Duodenal mucosa (tissue), 2 donors: ENCODE data around the gene FCRLA.
A peak's percentile ranks its signal among the peaks of the same experiment; 100 is the strongest.
"Not testable (repeated sequence)": the region's sequence is repeated elsewhere in the genome, so short reads cannot be mapped to it uniquely, and the experiment has no call there.

Experiments used
- H3K27ac ChIP-seq: one replicate; pipeline ENCODE4 v1.7.0; 2013; ENCODE audit warnings: low read depth, low read length
- H3K27me3 ChIP-seq, 2 donors: one replicate each; pipeline ENCODE4 v1.7.0; 2013; ENCODE audit warnings: low read length in 2 of 2, control low read depth in 1 of 2; ENCODE audit not compliant: insufficient read depth in 2 of 2, control insufficient read depth in 1 of 2
- H3K36me3 ChIP-seq, 2 donors: one replicate each; pipeline ENCODE4 v1.7.0; 2013; ENCODE audit warnings: low read length in 2 of 2, control low read depth in 1 of 2; ENCODE audit not compliant: insufficient read depth in 2 of 2, control insufficient read depth in 1 of 2
- H3K4me1 ChIP-seq, 2 donors: one replicate each; pipeline ENCODE4 v1.7.0; 2013; ENCODE audit warnings: low read length in 2 of 2, control low read depth in 1 of 2; ENCODE audit not compliant: insufficient read depth in 2 of 2, control insufficient read depth in 1 of 2
- H3K4me3 ChIP-seq, 2 donors: one replicate each; pipeline ENCODE4 v1.7.0; 2013; ENCODE audit warnings: low read length in 2 of 2, low read depth in 1 of 2
- H3K9ac ChIP-seq, 2 donors: one replicate each; pipeline ENCODE4 v1.7.0; 2013; ENCODE audit warnings: low read length in 2 of 2, low read depth in 1 of 2
- H3K9me3 ChIP-seq, 2 donors: one replicate each; pipeline ENCODE4 v1.7.0; 2013; ENCODE audit warnings: low read length in 2 of 2, control low read depth in 1 of 2; ENCODE audit not compliant: control insufficient read depth in 1 of 2

Gene FCRLA

GRCh38 chr1:161722406-161722805 is 15.4 kb downstream of the FCRLA start:
- peaks cover 8 to 9% of the 10 kb centered on the region in 2 donors for H3K4me1 ChIP-seq
- no peak overlapping the region for H3K27ac ChIP-seq
- H3K36me3 ChIP-seq: no peaks in the 10 kb centered on the region
- no peak overlapping the region for H3K4me3 ChIP-seq
- no peaks in the 10 kb centered on the region for H3K9me3 ChIP-seq
- peaks cover 22 to 29% of the 10 kb centered on the region in 2 donors for H3K27me3 ChIP-seq
- no peak overlapping the region for H3K9ac ChIP-seq

GRCh38 chr1:161723459-161724141 is 16.6 kb downstream of the FCRLA start:
- H3K27ac ChIP-seq: no peak overlapping the region
- H3K36me3 ChIP-seq: no peaks in the 10 kb centered on the region
- peaks cover 8 to 9% of the 10 kb centered on the region in 2 donors for H3K4me1 ChIP-seq
- H3K4me3 ChIP-seq: no peak overlapping the region
- no peaks in the 10 kb centered on the region for H3K9me3 ChIP-seq
- peaks cover 28 to 30% of the 10 kb centered on the region in 2 donors for H3K27me3 ChIP-seq
- no peak overlapping the region for H3K9ac ChIP-seq

DNA sequence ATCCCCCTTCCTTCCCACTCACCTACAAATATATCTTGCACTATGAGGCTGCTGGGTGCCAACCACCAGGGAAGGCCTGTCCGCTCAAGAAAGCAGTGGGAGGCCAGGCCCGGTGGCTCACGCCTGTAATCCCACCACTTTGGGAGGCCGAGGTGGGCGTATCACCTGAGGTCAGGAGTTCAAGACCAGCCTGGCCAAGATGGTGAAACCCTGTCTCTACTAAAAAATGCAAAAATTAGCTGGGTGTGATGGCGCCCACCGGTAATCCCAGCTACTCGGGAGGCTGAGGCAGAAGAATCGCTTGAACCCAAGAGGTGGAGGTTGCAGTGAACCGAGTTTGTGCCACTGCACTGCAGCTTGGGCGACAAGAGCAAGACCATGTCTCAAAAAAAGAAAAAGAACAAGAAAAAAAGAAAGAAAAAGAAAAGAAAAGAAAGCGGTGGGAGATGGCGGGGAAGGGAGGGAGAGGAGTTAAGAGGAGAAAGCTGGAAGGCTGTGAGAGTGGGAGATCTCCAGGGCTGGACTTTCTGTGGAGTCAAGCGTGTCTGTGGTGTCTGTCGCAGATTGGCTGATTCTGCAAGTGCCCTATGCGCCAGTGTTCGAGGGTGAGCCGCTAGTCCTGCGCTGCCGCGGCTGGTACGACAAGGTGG is 18.4 kb downstream of the FCRLA start:
- not testable (repeated sequence) for H3K4me1 ChIP-seq, H3K27ac ChIP-seq, H3K36me3 ChIP-seq, H3K9me3 ChIP-seq
- peak overlapping the region; percentile 77 to 86 for H3K4me3 ChIP-seq
- H3K27me3 ChIP-seq: peaks cover 30 to 34% of the 10 kb centered on the region in 2 donors
- H3K9ac ChIP-seq: peak overlapping the region; percentile 39 to 79

DNA sequence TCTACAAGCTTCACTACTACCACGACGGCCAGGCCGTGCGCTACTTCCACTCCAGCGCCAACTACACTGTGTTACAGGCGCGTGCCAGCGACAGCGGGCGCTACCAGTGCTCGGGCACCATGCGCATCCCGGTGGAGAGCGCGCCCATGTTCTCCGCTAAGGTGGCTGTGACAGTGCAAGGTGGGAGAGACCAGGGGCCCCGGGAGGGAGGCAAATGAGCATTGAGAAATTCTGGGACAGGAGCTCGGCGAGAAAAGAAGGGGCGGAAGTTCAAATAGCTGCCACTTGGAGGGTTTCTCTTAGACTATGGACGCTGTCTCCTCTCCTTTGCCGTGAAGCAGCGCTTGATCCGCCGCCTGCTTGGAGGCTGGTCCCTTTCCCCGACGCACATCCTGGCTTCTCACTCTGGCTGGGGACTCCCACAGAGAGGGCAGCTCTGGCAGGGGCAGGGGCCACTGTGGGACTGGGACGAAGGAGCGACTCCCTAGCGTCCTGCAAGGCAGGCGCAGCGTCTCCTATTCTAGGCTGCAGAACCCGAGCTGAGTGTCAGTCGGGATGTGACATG is 19.0 kb downstream of the FCRLA start:
- peaks cover 30 to 32% of the 10 kb centered on the region in 2 donors for H3K27me3 ChIP-seq
- H3K36me3 ChIP-seq: no peaks in the 10 kb centered on the region
- H3K4me3 ChIP-seq: peak overlapping the region; percentile 77 to 86
- peaks cover 8 to 9% of the 10 kb centered on the region in 2 donors for H3K4me1 ChIP-seq
- peak overlapping the region; percentile 39 to 79 for H3K9ac ChIP-seq
- peak overlapping the region; percentile 58 for H3K27ac ChIP-seq
- H3K9me3 ChIP-seq: no peaks in the 10 kb centered on the region

DNA sequence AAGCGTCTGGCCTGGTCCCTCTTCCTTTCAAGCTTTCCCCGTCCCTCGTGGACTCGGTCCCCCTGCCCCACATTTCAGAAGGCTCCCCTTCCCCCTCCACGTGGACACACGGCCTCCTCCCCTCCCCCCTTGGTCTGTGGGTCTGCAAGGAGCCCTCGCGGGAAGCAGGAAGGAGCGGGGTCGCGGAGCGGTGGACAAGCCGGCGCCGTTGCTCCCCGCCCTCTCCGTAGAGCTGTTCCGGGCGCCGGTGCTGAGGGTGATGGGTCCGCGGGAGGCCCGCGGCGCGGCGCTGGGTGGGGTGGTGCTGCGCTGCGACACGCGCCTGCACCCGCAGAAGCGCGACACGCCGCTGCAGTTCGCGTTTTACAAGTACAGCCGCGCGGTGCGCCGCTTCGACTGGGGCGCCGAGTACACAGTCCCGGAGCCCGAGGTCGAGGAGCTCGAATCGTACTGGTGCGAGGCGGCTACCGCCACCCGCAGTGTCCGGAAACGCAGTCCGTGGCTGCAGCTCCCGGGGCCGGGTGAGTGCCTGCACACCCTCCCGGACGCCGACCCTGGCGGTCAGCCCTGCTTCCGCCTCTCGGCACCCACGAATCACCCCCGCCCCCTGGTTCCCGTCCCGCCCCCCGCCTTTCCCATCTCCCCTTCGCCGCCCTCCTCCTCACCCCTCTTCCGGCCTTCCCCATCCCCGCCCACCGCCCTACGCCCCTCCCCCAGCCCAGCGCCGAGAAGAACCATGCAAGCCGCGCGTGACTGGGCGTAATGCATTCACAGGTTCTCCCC is 19.6 kb downstream of the FCRLA start:
- Histone ChIP-seq H3K9ac (peak overlapping the region; percentile 57 to 79), H3K9me3 (no peaks in the 10 kb centered on the region), H3K36me3 (no peaks in the 10 kb centered on the region), H3K27me3 (peaks cover 26 to 30% of the 10 kb centered on the region in 2 donors), H3K27ac (peak overlapping the region; percentile 68), H3K4me1 (peaks cover 8 to 9% of the 10 kb centered on the region in 2 donors), H3K4me3 (peak overlapping the region; percentile 77 to 86)

DNA sequence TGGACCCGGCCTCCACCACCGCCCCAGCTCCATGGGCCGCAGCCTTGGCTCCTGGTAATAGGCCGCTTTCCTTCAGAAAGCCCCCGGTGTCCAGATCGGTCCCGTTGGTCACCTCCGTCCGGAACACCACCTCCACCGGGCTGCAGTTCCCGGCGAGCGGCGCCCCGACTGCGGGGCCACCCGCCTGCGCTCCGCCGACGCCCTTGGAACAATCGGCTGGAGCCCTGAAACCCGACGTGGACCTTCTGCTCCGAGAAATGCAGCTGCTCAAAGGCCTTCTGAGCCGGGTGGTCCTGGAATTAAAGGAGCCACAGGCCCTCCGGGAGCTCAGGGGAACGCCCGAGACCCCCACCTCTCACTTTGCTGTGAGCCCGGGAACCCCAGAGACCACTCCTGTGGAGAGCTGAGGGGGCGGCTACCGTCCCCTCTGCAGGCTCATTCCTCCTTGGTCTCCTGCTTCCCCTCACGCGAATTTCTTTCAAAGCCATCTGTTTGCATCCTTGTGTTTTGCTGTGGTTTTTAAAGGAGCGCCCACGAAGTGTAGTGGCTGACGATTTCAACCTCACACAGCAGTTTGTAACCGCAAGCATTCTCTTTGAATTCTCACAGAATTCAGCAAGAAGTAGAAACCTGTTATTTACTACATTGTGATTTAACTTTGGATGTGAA is 20.4 kb downstream of the FCRLA start:
- Histone ChIP-seq H3K27me3 (peaks cover 24 to 25% of the 10 kb centered on the region in 2 donors), H3K4me3 (peak overlapping the region; percentile 72 to 77), H3K27ac (peak overlapping the region; percentile 68), H3K36me3 (no peaks in the 10 kb centered on the region), H3K4me1 (peaks cover 8 to 9% of the 10 kb centered on the region in 2 donors), H3K9ac (peak overlapping the region; percentile 51 to 57), H3K9me3 (no peaks in the 10 kb centered on the region)

GRCh38 chr1:161728376-161729226 is 21.6 kb downstream of the FCRLA start:
- Histone ChIP-seq H3K4me1 (peaks cover 8 to 9% of the 10 kb centered on the region in 2 donors), H3K4me3 (no peak overlapping the region), H3K9ac (no peak overlapping the region), H3K9me3 (no peaks in the 10 kb centered on the region), H3K27ac (no peak overlapping the region), H3K27me3 (peaks cover 20 to 28% of the 10 kb centered on the region in 2 donors), H3K36me3 (no peaks in the 10 kb centered on the region)

DNA sequence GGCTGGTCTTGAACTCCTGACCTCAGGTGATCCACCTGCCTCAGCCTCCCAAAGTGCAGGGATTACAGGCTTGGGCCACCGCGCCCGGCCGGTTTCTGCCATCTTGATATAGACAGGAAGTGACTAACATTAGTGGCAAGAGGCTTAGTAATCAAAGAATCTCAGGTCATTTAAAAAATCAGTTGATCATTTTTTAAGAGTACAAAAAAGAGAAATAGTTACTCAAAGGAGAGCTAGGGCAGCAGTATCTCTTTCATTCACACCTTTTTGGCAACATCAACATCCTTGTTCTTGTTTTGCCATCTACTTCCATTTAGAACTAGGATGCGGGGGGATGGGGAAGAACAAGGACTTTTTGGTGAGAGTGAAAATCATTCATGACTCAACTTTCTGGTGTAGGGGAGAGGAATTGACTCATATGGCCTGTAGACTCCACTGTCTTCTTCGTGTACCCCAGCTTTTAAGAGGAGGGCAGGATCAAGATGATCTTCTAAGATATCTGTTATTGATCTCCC is 23.1 kb downstream of the FCRLA start:
- peaks cover 18 to 24% of the 10 kb centered on the region in 2 donors for H3K27me3 ChIP-seq
- H3K27ac ChIP-seq: no peak overlapping the region
- peaks cover 8 to 9% of the 10 kb centered on the region in 2 donors for H3K4me1 ChIP-seq
- no peaks in the 10 kb centered on the region for H3K9me3 ChIP-seq
- H3K4me3 ChIP-seq: no peak overlapping the region
- no peak overlapping the region for H3K9ac ChIP-seq
- no peaks in the 10 kb centered on the region for H3K36me3 ChIP-seq

DNA sequence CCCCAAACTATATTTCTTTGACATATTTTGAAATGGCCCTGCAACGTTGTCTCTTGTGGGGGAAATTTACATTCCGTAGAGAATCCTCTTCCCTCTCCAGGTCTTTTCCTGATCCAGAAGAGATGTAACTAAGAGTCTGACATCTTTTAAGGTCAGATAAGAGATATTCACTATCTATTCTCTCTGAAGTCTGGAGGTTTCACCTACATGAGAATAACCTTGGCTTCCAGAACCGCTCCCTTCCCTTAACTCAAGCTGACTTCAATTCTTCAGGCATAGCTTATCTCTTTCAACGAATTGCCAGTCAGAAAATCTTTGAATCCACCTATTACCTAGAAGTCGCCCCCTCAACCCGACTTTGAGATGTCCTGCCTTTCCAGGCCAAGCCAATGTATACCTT is 24.2 kb downstream of the FCRLA start:
- no peaks in the 10 kb centered on the region for H3K36me3 ChIP-seq
- H3K27me3 ChIP-seq: peaks cover 10 to 20% of the 10 kb centered on the region in 2 donors
- peaks cover 2% of the 10 kb centered on the region in 2 donors for H3K4me1 ChIP-seq
- H3K27ac ChIP-seq: no peak overlapping the region
- H3K4me3 ChIP-seq: no peak overlapping the region
- H3K9ac ChIP-seq: no peak overlapping the region
- no peaks in the 10 kb centered on the region for H3K9me3 ChIP-seq
